AG04449 (cell line): ENCODE results near the gene USF2.

Experiments
- CTCF ChIA-PET: fragments of 350-600 bp; formaldehyde crosslinking; extraction: SDS; loops from one replicate; lab custom pipeline; 2021; ENCODE audit warnings: antibody characterized with exemption; lab: Yijun Ruan, JAX
- POLR2A ChIA-PET: fragments of 400-600, 350-600 bp; formaldehyde crosslinking; extraction: SDS; loops from one replicate; lab custom pipeline; 2020; ENCODE audit warnings: antibody characterized with exemption, inconsistent platforms; lab: Yijun Ruan, JAX
- DNase-seq: peaks from one replicate; pipeline ENCODE4 v3.0.0-alpha.2; 2010; ENCODE audit warnings: low read depth, low spot score
- H3K4me3 ChIP-seq: 2 replicates; pipeline ENCODE4 v1.5.1; 2011; ENCODE audit warnings: low read depth, mild to moderate bottlenecking, control low read depth, low read length
- CTCF ChIP-seq: IDR thresholded peaks from one replicate; pipeline ENCODE4 v1.5.1; 2011; ENCODE audit warnings: mild to moderate bottlenecking, moderate library complexity, low read length, control low read depth, inconsistent platforms; ENCODE audit not compliant: insufficient read depth; ENCODE audit errors: missing control alignments

The USF2 gene

GRCh38 chr19:35287713-35288112, 19.0 kb downstream of the USF2 start:
- no peak for TF ChIP-seq CTCF
- ChIA-PET CTCF (interaction anchor here (0.7 to 1.6 kb wide), 2 partner anchors 18 to 22 kb away, joined by 3 to 5 read pairs; no protein-coding TSS in a partner anchor), POLR2A (no interaction called here)
- no peak for DNase-seq
- H3K4me3 ChIP-seq, result no peak overlapping the region

GRCh38 chr19:35288331-35288730, 19.6 kb downstream of the USF2 start:
- TF ChIP-seq CTCF, result no peak
- H3K4me3 ChIP-seq, result no peak overlapping the region
- ChIA-PET CTCF (interaction anchor here (0.7 to 1.6 kb wide), 3 partner anchors 18 to 23 kb away, joined by 3 to 5 read pairs (median 3); partner anchors contain the start of gene USF2), POLR2A (no interaction called here)
- DNase-seq, result no peak

GRCh38 chr19:35288906-35289305, 20.1 kb downstream of the USF2 start:
- no peak for DNase-seq
- TF ChIP-seq CTCF, result no peak
- H3K4me3 ChIP-seq, result no peak overlapping the region
- ChIA-PET POLR2A (no interaction called here), CTCF (interaction anchor here (1.4 kb wide), 1 partner anchor 20 kb away, joined by 3 read pairs; the partner anchor contains the start of gene USF2)

- H3K4me3 ChIP-seq, result no peak overlapping the region
- ChIA-PET POLR2A (no interaction called here), CTCF (no interaction called here)
- no peak for DNase-seq
- TF ChIP-seq CTCF, result no peak
Observed at GRCh38 chr19:35290381-35291127, 21.8 kb downstream of the USF2 start.

GRCh38 chr19:35291259-35291658, 22.5 kb downstream of the USF2 start:
- POLR2A ChIA-PET, result no interaction called here
- DNase-seq, result no peak
- no peak for TF ChIP-seq CTCF
- CTCF ChIA-PET, result no interaction called here
- no peak overlapping the region for H3K4me3 ChIP-seq

- POLR2A ChIA-PET, result no interaction called here
- TF ChIP-seq CTCF, result no peak
- no peak within 1 kb of the TSS for H3K4me3 ChIP-seq
- CTCF ChIA-PET, result no interaction called here
- DNase-seq, result no peak
Observed at GRCh38 chr19:35291916-35292315, 23.2 kb downstream of the USF2 start, which contains the start of gene MAG. Gene MAG (plus strand): TSS chr19:35292161. CDS start chr19:35295409, 3,248 bp downstream.
